ENCODE data around the gene CES3. TPM values are rescaled to one million over a fixed set of nuclear protein-coding genes. Genes with fewer than 3 reads are reported as not detected.

Gene CES3
- total and polyA plus RNA-seq, 9 of the 15 experiments (the other 6 are each of a cell fraction or from before 2014, with no cell fraction given): 0.06 to 2.2 (median 0.68) TPM

- no peak for TF ChIP-seq CLOCK (CRISPR knock-in tag; IDR thresholded peaks at IDR 0.05; ENCODE audit: borderline replicate concordance)
- peak; percentile 52; the same call in 1 of the 2 replicates for TF ChIP-seq SOX6 (IDR thresholded peaks at IDR 0.05)
- TF ChIP-seq TCFL5 (CRISPR knock-in tag; conservative IDR thresholded peaks at IDR 0.05): no peak
- no peak for TF ChIP-seq ESRRB (CRISPR knock-in tag; IDR thresholded peaks at IDR 0.05; ENCODE audit: borderline replicate concordance)
- no peak for TF ChIP-seq RNF219 (CRISPR knock-in tag; IDR thresholded peaks at IDR 0.05)
- no peak for TF ChIP-seq SRSF1 (IDR thresholded peaks at IDR 0.05; ENCODE audit: low read depth, low read length)
- no peak for TF ChIP-seq FOXP4 (CRISPR knock-in tag; IDR thresholded peaks at IDR 0.05; ENCODE audit: borderline replicate concordance)
- TF ChIP-seq ZC3H4 (CRISPR knock-in tag; IDR thresholded peaks at IDR 0.05; ENCODE audit: borderline replicate concordance): no peak
- TF ChIP-seq KHSRP (IDR thresholded peaks at IDR 0.05): no peak
- TF ChIP-seq E2F5 (CRISPR knock-in tag; IDR thresholded peaks at IDR 0.05): no peak
- TF ChIP-seq ETV1 (tag; conservative IDR thresholded peaks at IDR 0.05; ENCODE audit: low read depth): 0 out of 2 replicates have a peak, but pooled peaks have one; percentile 37
- no peak for TF ChIP-seq PBX2 (CRISPR knock-in tag; IDR thresholded peaks at IDR 0.05; ENCODE audit: low read depth)
- no peak for TF ChIP-seq PBX2 (tag; conservative IDR thresholded peaks at IDR 0.05; ENCODE audit: low read depth)
- peak in 1 of 2 experiments; percentile 48; a peak in 1 of 4 replicates for TF ChIP-seq SIN3A (IDR thresholded peaks at IDR 0.05; ENCODE audit: borderline replicate concordance in 2 of 2, control insufficient read depth in 1 of 2, low read depth in 2 of 2, low read length in 2 of 2)
- TF ChIP-seq EGR1 (conservative IDR thresholded peaks at IDR 0.05): peak; percentile 82
- TF ChIP-seq C11orf30 (IDR thresholded peaks at IDR 0.05; ENCODE audit: low read depth): no peak
Measured at GRCh38 chr16:67013823-67014633, 53.0 kb downstream of the CES3 start (continued).

All from K562 (cell line).